HUDEP-2 (cell line): ENCODE measurements around the gene HECW1.

ENCODE experiments used
- DNase-seq, 76 experiments: peaks; one replicate each; lab custom pipeline; 2025; ENCODE audit not compliant: unreplicated experiment in 76 of 76; lab: John Stamatoyannopoulos, UW

HECW1 gene

GRCh38 chr7:43522406-43523156, 410.1 kb downstream of the HECW1 start:
- DNase-seq = no peak

DNA sequence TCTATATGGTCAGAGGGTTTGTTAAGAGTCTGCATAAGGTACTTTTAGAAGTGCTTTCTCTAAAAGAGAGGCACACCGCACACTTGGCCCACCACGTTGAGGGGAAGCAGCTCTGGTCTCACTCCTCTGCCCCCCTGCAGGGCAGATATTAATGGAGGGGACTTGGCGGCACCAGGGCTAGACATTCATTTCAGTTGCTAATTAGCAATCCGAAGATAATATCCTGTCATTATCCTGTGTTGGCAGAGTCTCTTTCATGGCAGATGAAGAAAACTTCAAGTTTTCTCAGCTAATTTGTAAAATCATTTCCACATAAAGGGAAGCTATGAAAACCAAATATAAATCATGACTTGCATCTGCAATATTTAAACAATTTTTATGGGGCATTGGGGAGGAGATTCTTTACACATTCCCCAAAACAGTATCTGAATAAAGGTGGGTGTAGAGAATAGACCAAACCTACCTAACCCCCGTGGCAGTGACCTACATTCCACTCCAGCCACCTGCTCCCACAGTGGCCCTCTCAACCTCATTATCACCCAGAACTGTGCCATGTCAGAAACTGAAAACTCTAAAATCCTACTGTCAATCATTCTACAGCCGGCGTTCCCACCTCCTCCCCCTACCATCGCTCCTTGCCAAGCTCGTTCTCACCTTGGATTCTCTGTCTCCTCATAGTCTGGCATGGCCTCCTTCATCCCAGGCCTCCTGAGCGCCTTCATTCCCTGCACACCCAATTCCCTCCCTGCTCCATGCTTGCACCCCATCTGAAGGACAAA, 416.3 kb downstream of the HECW1 start:
- no peak for DNase-seq

- DNase-seq = no peak
Observed at GRCh38 chr7:43530553-43531410, 418.3 kb downstream of the HECW1 start.

- DNase-seq = no peak
Observed at GRCh38 chr7:43531700-43532099, 419.3 kb downstream of the HECW1 start.

DNA sequence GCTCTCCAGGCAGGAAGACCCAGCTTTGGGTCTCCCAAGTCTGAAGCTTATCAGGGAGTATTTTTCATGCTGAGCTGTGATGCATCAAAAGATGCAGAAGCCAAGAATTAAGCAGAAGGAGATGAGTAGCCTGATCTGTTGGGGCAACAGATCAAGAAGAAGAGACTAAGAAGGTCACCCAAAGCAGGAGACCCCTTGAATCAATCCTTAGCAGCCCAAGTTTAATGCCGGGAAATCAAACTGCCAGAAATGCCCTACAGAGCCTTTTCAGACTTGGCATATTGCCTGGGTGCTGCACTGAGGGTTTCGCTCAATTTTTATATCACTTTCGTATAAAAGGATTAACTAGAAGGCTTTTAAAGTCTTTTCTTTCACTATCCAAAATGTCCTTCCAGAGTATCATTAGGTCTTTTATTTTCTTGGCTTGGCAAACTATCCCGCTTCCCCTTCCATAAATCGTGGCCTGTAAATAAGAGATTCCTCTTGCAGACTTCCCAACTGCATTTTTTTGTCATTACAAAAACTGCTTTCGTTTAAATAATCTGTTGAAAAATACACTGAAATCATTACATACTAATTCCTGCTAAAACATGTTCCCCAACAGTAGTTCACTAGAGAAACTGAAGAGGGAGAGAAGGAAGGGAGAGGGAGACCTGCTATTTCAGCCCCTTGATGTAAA, 421.5 kb downstream of the HECW1 start:
- no peak for DNase-seq

GRCh38 chr7:43535031-43535451, 422.6 kb downstream of the HECW1 start:
- DNase-seq = no peak

DNA sequence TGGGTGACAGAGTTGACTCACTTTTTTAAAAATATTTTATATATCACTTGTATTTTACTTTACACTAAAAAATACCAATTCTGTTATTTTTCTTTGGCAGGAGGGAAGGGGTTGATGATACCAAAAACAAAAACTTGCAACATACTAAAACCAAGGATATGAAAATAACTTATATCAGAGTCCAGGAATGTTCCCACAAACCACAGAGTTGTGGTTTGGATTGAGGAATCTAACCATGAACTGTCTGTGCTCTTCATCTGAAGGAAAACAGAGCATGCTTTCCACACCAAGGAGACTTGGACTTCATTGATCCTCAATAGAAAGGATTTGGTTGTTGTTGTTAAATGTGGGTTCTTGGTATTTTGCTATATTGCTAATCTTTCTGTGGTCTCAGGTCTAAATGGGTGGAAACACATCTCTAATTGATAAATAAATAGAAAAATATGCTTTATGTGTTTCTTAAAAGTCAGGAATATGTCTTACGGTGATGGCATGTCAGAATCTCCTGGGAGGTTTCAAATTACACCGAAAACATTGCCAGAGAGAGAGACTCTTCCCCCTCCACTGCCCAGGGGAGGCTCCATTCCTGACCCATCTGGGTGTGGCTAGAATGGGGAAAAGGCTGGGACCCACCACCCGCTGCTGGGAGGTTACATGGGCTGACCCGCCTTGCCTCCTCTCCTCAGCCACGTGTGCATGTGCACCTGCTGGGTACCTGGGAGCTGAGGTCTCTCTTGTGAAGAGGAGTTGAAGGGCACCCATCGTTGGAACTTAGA, 423.6 kb downstream of the HECW1 start:
- no peak for DNase-seq

GRCh38 chr7:43536773-43537172, 424.3 kb downstream of the HECW1 start:
- DNase-seq = no peak

GRCh38 chr7:43537765-43538403, 425.4 kb downstream of the HECW1 start:
- DNase-seq = no peak

GRCh38 chr7:43538404-43538771, 425.9 kb downstream of the HECW1 start:
- DNase-seq = no peak

DNA sequence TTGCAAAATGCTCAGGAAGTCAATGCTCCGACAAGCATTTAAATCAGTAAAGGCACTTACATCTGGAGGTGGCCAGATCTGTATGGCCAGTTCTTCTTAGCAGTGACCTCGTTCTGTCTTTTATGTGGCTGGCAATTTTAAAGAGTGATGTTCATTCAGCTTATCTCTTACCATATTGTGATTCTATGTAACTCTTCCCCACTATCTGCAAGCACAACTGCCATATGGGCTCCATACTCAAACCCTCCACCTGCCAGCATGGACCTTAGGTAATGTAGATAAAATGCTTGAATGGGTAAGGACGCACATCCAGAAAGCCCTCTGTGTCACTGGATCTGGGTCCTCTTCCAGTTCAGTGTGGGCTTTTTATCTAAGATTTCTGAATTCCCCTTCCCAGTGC, 428.0 kb downstream of the HECW1 start:
- no peak for DNase-seq

DNA sequence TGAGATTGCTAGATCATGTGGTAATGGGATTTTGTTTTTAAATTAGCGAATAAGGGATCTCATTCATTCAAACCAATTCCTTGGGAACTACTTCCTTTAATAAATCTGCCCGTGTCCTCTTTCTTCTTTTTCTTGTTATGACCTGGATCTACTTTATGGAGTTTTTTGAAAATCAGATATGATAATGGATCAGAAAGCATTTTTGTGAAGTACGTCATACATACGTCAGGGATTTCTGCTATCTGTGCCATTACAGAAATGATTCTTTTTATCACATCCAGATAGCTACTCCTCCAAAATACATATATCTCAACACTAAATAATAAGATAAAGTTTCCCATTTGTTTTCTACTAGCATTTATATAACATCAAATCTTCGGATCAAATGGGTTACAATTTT, 430.3 kb downstream of the HECW1 start:
- no peak for DNase-seq

DNA sequence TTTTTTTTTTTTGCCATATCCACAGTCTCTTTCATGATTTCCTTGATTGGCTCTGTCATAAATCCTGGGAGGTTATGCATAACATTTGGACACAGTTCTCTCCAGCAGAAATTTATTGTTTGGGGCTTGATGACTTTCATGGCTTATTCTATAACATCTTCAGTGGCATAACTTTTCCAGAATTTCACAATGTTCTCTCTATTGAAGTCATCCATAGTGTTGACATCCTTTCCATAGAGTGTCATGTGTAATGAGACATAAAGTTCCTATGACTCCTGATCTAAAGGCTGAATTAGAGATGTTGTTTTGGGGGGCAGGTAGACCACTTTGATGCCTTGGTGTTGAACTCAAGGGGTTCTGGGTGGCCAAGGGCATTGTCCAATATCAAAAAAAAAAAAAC, 433.8 kb downstream of the HECW1 start:
- DNase-seq = no peak

DNA sequence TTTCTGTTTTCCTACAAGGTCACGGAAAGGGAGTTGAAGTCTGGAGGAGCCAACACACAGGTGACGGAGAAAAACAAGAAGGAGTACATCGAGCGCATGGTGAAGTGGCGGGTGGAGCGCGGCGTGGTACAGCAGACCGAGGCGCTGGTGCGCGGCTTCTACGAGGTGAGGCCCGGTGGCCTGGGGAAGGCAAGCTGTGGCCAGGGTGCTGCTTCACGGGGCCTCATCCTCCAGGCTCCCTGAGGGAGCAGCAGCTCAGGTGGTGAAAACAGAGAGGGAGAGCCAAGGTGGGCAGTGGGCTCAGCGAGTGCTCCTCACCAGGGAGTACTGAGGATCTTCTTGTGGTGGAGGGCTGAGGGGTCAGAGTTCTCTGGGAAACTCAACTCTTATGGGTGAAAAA, 438.0 kb downstream of the HECW1 start:
- DNase-seq = no peak

DNA sequence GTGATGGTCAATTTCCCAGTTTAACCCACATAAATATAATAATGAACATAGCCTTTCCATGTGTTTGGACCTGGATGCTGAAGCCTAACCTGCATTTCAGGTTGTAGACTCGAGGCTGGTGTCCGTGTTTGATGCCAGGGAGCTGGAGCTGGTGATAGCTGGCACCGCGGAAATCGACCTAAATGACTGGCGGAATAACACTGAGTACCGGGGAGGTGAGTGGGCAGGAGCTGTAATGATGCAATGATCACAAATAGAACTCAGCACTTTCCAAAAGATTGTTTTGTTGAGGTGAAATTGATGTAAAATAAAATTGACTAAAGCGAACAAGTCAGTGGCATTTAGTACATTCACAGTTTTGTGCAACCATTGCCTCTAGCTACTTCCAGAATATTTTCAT, 439.7 kb downstream of the HECW1 start:
- DNase-seq = no peak

- no peak for DNase-seq
Observed at GRCh38 chr7:43553999-43554398, 441.6 kb downstream of the HECW1 start.

DNA sequence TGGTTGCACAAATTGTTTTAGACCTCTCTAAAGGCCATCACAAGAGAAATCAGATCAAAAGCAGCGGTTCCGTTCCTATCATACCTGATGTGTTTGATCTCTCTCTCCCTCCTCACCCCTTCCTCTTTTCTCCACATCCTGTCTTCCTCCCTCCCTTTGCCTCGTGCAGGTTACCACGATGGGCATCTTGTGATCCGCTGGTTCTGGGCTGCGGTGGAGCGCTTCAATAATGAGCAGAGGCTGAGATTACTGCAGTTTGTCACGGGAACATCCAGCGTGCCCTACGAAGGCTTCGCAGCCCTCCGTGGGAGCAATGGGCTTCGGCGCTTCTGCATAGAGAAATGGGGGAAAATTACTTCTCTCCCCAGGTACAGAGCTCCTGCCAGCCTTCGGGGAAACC, 442.0 kb downstream of the HECW1 start:
- DNase-seq = no peak

DNA sequence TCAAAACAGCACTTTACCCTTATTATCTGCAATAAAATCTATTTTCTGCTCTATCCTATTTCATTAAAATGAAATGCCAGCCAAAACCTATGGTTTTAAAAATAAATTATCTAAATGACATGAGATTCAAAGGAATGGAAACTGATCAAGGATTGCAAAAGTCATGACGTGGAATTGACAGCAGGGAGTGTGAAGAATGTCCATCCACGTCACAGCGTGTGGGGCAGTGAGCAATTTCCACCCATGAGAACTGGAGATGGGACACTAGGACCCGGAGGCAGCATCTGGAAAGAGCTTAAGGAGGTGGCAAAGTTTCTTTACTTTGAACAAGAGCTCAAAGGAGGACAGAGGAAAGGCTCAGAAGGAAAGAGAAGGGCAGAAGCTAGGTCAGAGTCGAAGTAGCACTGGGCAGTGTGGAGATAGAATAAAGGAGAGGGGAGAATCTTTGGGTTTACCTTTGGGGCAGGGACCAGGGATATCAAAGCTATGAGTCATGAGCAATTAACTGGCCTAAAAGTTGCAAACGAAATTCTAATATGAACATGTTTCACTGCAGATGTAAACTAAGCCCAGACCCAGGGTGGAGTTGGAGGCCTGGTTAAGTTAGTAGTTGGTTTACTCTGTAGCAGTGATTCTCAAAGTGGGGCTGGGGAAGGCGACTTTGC, 445.5 kb downstream of the HECW1 start:
- DNase-seq = no peak
